Liver (tissue), 9 donors: ENCODE results near the gene MGRN1. TPM values are rescaled to one million over a fixed set of nuclear protein-coding genes. Genes with fewer than 3 reads are reported as not detected.

ENCODE experiments used
- DNase-seq: peaks from one replicate; pipeline ENCODE4 v3.0.0-alpha.2; 2017; ENCODE audit warnings: low spot score
- H3K27ac ChIP-seq, 2 donors: one replicate each; pipeline ENCODE4 v1.7.0; 2013; ENCODE audit warnings: inconsistent platforms in 2 of 2, low read length in 2 of 2, control low read depth in 1 of 2, low read depth in 1 of 2, mild to moderate bottlenecking in 1 of 2
- H3K27me3 ChIP-seq, 4 donors: one replicate each; pipeline versions ENCODE4 v1.6.1 to v1.7.0; 2013; ENCODE audit warnings: low read length in 3 of 4, inconsistent platforms in 1 of 4, mild to moderate bottlenecking in 1 of 4, moderate library complexity in 1 of 4; ENCODE audit not compliant: control insufficient read depth in 4 of 4, insufficient read depth in 4 of 4
- H3K36me3 ChIP-seq, 4 donors: one replicate each; pipeline versions ENCODE4 v1.6.1 to v1.7.0; 2013; ENCODE audit warnings: low read length in 3 of 4, mild to moderate bottlenecking in 3 of 4, low read depth in 1 of 4, moderate library complexity in 1 of 4; ENCODE audit not compliant: control insufficient read depth in 4 of 4, insufficient read depth in 3 of 4
- H3K4me1 ChIP-seq, 4 donors: one replicate each; pipeline versions ENCODE4 v1.6.1 to v1.7.0; 2013; ENCODE audit warnings: low read length in 3 of 4, mild to moderate bottlenecking in 3 of 4, moderate library complexity in 1 of 4; ENCODE audit not compliant: control insufficient read depth in 4 of 4, insufficient read depth in 4 of 4
- H3K4me3 ChIP-seq, 3 donors: one replicate each; pipeline versions ENCODE4 v1.6.1 to v1.7.0; 2013; ENCODE audit warnings: low read length in 3 of 3, control low read depth in 1 of 3, low read depth in 1 of 3, mild to moderate bottlenecking in 1 of 3
- H3K9ac ChIP-seq, 2 donors: one replicate each; pipeline ENCODE4 v1.7.0; 2013; ENCODE audit warnings: low read length in 2 of 2, mild to moderate bottlenecking in 2 of 2, moderate library complexity in 2 of 2, control low read depth in 1 of 2, low read depth in 1 of 2
- H3K9me3 ChIP-seq, 4 donors: one replicate each; pipeline versions ENCODE4 v1.6.1 to v1.7.0; 2013; ENCODE audit warnings: low read length in 3 of 4; ENCODE audit not compliant: control insufficient read depth in 4 of 4
- CTCF ChIP-seq: fragments of 150-350 bp; IDR thresholded peaks from 2 replicates; pipeline ENCODE4 v1.5.1; 2017; ENCODE audit warnings: improper control_type of control experiment, low read depth, low read length; ENCODE audit not compliant: missing input control
- EGR1 ChIP-seq, 2 donors: IDR thresholded peaks; 2 replicates each; pipeline ENCODE4 v1.6.1; 2016 to 2018; ENCODE audit warnings: antibody characterized with exemption in 2 of 2, low read depth in 2 of 2
- FOXA1 ChIP-seq: IDR thresholded peaks from 2 replicates; pipeline ENCODE4 v1.6.1; 2016; ENCODE audit warnings: antibody characterized with exemption
- FOXA2 ChIP-seq: IDR thresholded peaks from 2 replicates; pipeline ENCODE4 v1.6.1; 2016; ENCODE audit warnings: antibody characterized with exemption
- GABPA ChIP-seq, 2 donors: IDR thresholded peaks in 1 of 2; conservative IDR thresholded peaks in 1 of 2; 2 replicates each; pipeline ENCODE4 v1.6.1; 2016; ENCODE audit warnings: antibody characterized with exemption in 2 of 2, mild to moderate bottlenecking in 1 of 2, moderate library complexity in 1 of 2
- HNF4A ChIP-seq, 2 donors: conservative IDR thresholded peaks; 2 replicates each; pipeline ENCODE4 v1.6.1; 2016; ENCODE audit warnings: antibody characterized with exemption in 2 of 2, mild to moderate bottlenecking in 2 of 2
- HNF4G ChIP-seq: IDR thresholded peaks from 2 replicates; pipeline ENCODE4 v1.6.1; 2016; ENCODE audit warnings: antibody characterized with exemption
- JUND ChIP-seq, 2 donors: IDR thresholded peaks; 2 replicates each; pipeline ENCODE4 v1.6.1; 2016; ENCODE audit warnings: antibody characterized with exemption in 2 of 2
- RAD21 ChIP-seq, 2 donors: IDR thresholded peaks; 2 replicates each; pipeline ENCODE4 v1.6.1; 2016; ENCODE audit warnings: antibody characterized with exemption in 2 of 2, mild to moderate bottlenecking in 2 of 2
- REST ChIP-seq: IDR thresholded peaks from 2 replicates; pipeline ENCODE4 v1.6.1; 2016; ENCODE audit warnings: antibody characterized with exemption, mild to moderate bottlenecking
- RXRA ChIP-seq, 2 donors: IDR thresholded peaks; 2 replicates each; pipeline ENCODE4 v1.6.1; 2017 to 2018; ENCODE audit warnings: antibody characterized with exemption in 2 of 2, mild to moderate bottlenecking in 1 of 2
- SP1 ChIP-seq: IDR thresholded peaks from 2 replicates; pipeline ENCODE4 v1.6.1; 2018; ENCODE audit warnings: antibody characterized with exemption, mild to moderate bottlenecking
- TAF1 ChIP-seq: conservative IDR thresholded peaks from 2 replicates; pipeline ENCODE4 v1.6.1; 2016; ENCODE audit warnings: antibody characterized with exemption, mild to moderate bottlenecking
- YY1 ChIP-seq: IDR thresholded peaks from 2 replicates; pipeline ENCODE4 v1.6.1; 2016; ENCODE audit warnings: antibody characterized with exemption, mild to moderate bottlenecking
- ZBTB33 ChIP-seq: IDR thresholded peaks from 2 replicates; pipeline ENCODE4 v1.6.1; 2016; ENCODE audit warnings: antibody characterized with exemption
- WGBS: extraction: QIAGEN DNeasy Blood & Tissue Kit; methylation state at CpG from one replicate; pipeline ENCODE4 v1.1.7; 2013; 5-methylcytosine and 5-hydroxymethylcytosine counted together
- polyA plus RNA-seq, 2 donors: library from polyadenylated mRNA; stranded (reverse) in 1 of 2; unstranded in 1 of 2; fragments of 200-250 nt in 1 of 2; fragments of >200 nt in 1 of 2; fragmentation: Nextera tagmentation in 1 of 2; extraction: Ambion mirVana in 1 of 2; gene quantifications; one replicate each; pipeline versions ENCODE4 v1.2.1 to v1.2.3, GENCODE V29; 2013 to 2015
- total RNA-seq, 2 donors: library from RNA; depleted of rRNA; stranded (reverse); fragments of >200 nt; gene quantifications; one replicate each; pipeline ENCODE4 v1.2.3, GENCODE V29; 2014
- TF ChIP-seq, protein P1 (sequence below): IDR thresholded peaks from 2 replicates; pipeline ENCODE4 v1.6.1; 2016; ENCODE audit warnings: antibody characterized with exemption
- TF ChIP-seq, protein P2 (sequence below): IDR thresholded peaks from 2 replicates; pipeline ENCODE4 v1.6.1; 2016; ENCODE audit warnings: antibody characterized with exemption
- donor health status: healthy.
- donor health status: healthy.
- donor health status: healthy.
- donor health status: healthy.
- donor health status: healthy.

MGRN1 gene
- total and polyA plus RNA-seq, 4 donors = 15.9 to 35.7 (median 25.9) TPM

- Histone ChIP-seq H3K4me3 (peak overlapping the region; percentile 79 to 92 (median 87)), H3K36me3 (peaks cover 0 to 4% (median 2%) of the 10 kb centered on the region in 4 donors), H3K27ac (peak overlapping the region; percentile 84 to 92), H3K9ac (no peak overlapping the region), H3K9me3 (no peaks in the 10 kb centered on the region), H3K4me1 (peaks cover 2 to 12% (median 9%) of the 10 kb centered on the region in 4 donors), H3K27me3 (no peaks in the 10 kb centered on the region)
- WGBS = 8% methylated on average over 38 of the region's 38 CpGs
- DNase-seq = peak; percentile 95
- TF ChIP-seq REST (no peak), CTCF (no peak), ZBTB33 (no peak), EGR1 (IDR thresholded peaks at IDR 0.05; ENCODE audit: low read depth in 2 of 2) (no peak), RXRA (IDR thresholded peaks at IDR 0.05) (peak in 1 of 2 donors; percentile 5), FOXA1 (no peak), HNF4G (no peak), JUND (IDR thresholded peaks at IDR 0.05) (no peak), HNF4A (conservative IDR thresholded peaks at IDR 0.05) (peak in 1 of 2 donors; percentile 29), SP1 (peak; percentile 10), RAD21 (IDR thresholded peaks at IDR 0.05) (no peak)
- TF ChIP-seq, protein P1, sequence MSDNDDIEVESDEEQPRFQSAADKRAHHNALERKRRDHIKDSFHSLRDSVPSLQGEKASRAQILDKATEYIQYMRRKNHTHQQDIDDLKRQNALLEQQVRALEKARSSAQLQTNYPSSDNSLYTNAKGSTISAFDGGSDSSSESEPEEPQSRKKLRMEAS = no peak
Measured at GRCh38 chr16:4734730-4735535, 110.3 kb downstream of the MGRN1 start.

DNA sequence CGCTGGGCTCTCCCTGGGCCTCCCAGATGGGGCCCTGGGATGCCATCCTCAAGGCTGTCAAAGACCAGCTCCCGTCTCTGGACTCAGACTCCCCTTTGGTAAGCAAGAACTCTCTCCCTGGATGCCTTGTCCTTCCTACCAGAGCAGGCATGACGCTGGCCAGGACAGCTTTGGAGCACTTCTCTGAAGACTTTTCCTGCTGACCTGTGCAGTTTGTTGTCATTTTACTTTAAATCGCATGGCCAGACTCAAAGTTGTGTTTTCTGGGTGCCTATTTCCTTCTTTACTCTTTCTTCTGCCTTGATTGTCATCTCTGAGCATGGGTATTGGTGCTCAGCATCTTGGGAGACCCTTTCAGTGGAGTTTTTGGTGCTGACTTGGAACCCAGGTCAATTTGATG is 111.9 kb downstream of the MGRN1 start:
- no peak overlapping the region for H3K4me3 ChIP-seq
- H3K9me3 ChIP-seq = no peaks in the 10 kb centered on the region
- peaks cover 2 to 12% (median 9%) of the 10 kb centered on the region in 4 donors for H3K4me1 ChIP-seq
- DNase-seq = no peak
- H3K36me3 ChIP-seq = no peaks in the 10 kb centered on the region
- no peak overlapping the region for H3K9ac ChIP-seq
- 86% methylated on average over 4 of the region's 4 CpGs for WGBS
- no peaks in the 10 kb centered on the region for H3K27me3 ChIP-seq
- no peak overlapping the region for H3K27ac ChIP-seq
- TF ChIP-seq, protein P2, sequence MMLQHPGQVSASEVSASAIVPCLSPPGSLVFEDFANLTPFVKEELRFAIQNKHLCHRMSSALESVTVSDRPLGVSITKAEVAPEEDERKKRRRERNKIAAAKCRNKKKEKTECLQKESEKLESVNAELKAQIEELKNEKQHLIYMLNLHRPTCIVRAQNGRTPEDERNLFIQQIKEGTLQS = no peak
- no peak for TF ChIP-seq REST
- TF ChIP-seq FOXA2 = no peak
- no peak for TF ChIP-seq TAF1
- TF ChIP-seq ZBTB33 = no peak
- TF ChIP-seq YY1 = no peak
- no peak for TF ChIP-seq FOXA1
- no peak for TF ChIP-seq JUND (IDR thresholded peaks at IDR 0.05)
- no peak for TF ChIP-seq RAD21 (IDR thresholded peaks at IDR 0.05)
- TF ChIP-seq GABPA (IDR thresholded peaks at IDR 0.05 in 1 of 2, conservative IDR thresholded peaks at IDR 0.05 in 1 of 2) = no peak
- TF ChIP-seq RXRA (IDR thresholded peaks at IDR 0.05) = no peak
